Astrocyte of the cerebellum (primary cell): ENCODE measurements around the gene FIZ1.

ENCODE experiments used
- DNase-seq: peaks from one replicate; pipeline ENCODE4 v3.0.0-alpha.2; 2011; ENCODE audit warnings: low read depth
- H3K4me3 ChIP-seq: 2 replicates; pipeline ENCODE4 v1.5.1; 2011; ENCODE audit warnings: mild to moderate bottlenecking, low read depth, low read length, moderate library complexity
- CTCF ChIP-seq: IDR thresholded peaks from 2 replicates; pipeline ENCODE4 v1.5.1; 2012; ENCODE audit warnings: low read length, low read depth, moderate library complexity, mild to moderate bottlenecking; ENCODE audit errors: missing control alignments
- in situ Hi-C: cut with HindIII; loops from 2 replicates; pipeline ENCODE4 v1.10.0; 2017; ENCODE audit warnings: low sequenced_read_pairs

Gene FIZ1

GRCh38 chr19:55644842-55645511 is 45.7 kb upstream of the FIZ1 start:
- in situ Hi-C loops = no loop called here
- peak overlapping the region; percentile 82 for H3K4me3 ChIP-seq
- DNase-seq = no peak
- TF ChIP-seq CTCF = no peak

- in situ Hi-C loops = no loop called here
- no peak for TF ChIP-seq CTCF
- peak overlapping the region; percentile 82 for H3K4me3 ChIP-seq
- no peak for DNase-seq
Measured at GRCh38 chr19:55644191-55644833, 45.0 kb upstream of the FIZ1 start.

GRCh38 chr19:55643887-55644176 is 44.5 kb upstream of the FIZ1 start:
- in situ Hi-C loops = no loop called here
- H3K4me3 ChIP-seq = peak overlapping the region; percentile 82
- TF ChIP-seq CTCF = no peak
- DNase-seq = no peak

GRCh38 chr19:55643003-55643886 is 43.9 kb upstream of the FIZ1 start, which contains the start of gene ZNF581:
Gene ZNF581, plus strand, starts transcription at chr19:55643649. Its CDS starts 923 bp downstream, at chr19:55644572.
- in situ Hi-C loops = no loop called here
- peak within 1 kb of the TSS; percentile 82 for H3K4me3 ChIP-seq
- no peak for TF ChIP-seq CTCF
- peak; percentile 36 for DNase-seq

GRCh38 chr19:55642153-55643002 is 43.1 kb upstream of the FIZ1 start:
- in situ Hi-C loops = no loop called here
- peak overlapping the region; percentile 82 for H3K4me3 ChIP-seq
- TF ChIP-seq CTCF = no peak
- DNase-seq = no peak
